ENCODE data around the gene CD40. TPM values are rescaled to one million over a fixed set of nuclear protein-coding genes. Genes with fewer than 3 reads are reported as not detected.

CD40 gene
- total and polyA plus RNA-seq, 2 of the 4 experiments (the other 2 are of a cell fraction): 0.36 to 0.92 TPM

DNA sequence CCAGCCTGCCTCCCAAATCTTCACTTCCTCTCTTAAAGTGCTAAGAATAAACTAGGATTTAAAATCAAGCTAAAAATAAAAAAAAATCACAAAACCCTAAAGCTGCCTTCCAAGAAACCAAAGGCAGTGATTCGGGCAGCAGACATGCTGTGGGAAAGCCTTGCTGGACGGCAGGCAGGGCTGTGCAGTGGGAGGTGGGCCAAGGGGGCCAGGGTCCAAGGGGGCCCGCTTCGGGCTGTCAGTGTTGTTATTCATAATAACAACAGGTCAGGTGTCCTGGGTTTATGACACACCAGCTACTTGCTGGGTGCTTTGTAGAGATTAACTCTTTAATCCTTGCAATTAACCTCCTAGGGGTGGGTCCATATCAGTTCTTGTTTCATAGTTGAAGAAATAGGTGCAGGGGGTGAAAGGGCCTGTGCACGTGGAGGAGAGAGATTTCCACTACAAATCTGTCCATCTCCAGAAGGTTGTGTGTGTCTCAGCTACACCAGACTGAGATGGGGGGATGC lies 40.4 kb downstream of the CD40 start:
- H4K91ac ChIP-seq (ENCODE audit: insufficient read depth, low read depth, low read length): no peak overlapping the region
- H2BK20ac ChIP-seq (ENCODE audit: low read depth, low read length): no peak overlapping the region
- no CpG with 5 or more reads among the region's 5 CpGs for WGBS, 2 experiments (ENCODE audit: extremely low coverage in 2 of 2, insufficient read length in 1 of 2)
- no peak for ATAC-seq (ENCODE audit: low read depth)
- no peaks in the 10 kb centered on the region for H3K36me3 ChIP-seq (ENCODE audit: control insufficient read depth, insufficient read depth, low read length)
- no peak overlapping the region for H2AK9ac ChIP-seq (replicated peaks; ENCODE audit: low read depth, low read length, poor library complexity)
- no peak overlapping the region for H3K4me3 ChIP-seq (ENCODE audit: insufficient read depth, low read depth, low read length)
- BruUV-seq (replicated peaks): no TSS peak
- intact Hi-C loops (cut with micrococcal nuclease): no loop called here
- H3K18ac ChIP-seq (ENCODE audit: low read depth, low read length): no peak overlapping the region
- CTCF ChIA-PET: no interaction called here
- no peak overlapping the region for H3K23ac ChIP-seq (ENCODE audit: low read depth, low read length)
- no peaks in the 10 kb centered on the region for H3K9me1 ChIP-seq (ENCODE audit: insufficient read depth, low read length)
- H3K4ac ChIP-seq (ENCODE audit: low read depth, low read length): no peak overlapping the region
- TF ChIP-seq SMC3 (IDR thresholded peaks at IDR 0.05; ENCODE audit: low read depth, low read length) (no peak), RAD21 (IDR thresholded peaks at IDR 0.05; ENCODE audit: low read length) (no peak), BHLHE40 (IDR thresholded peaks at IDR 0.05; ENCODE audit: low read depth, low read length) (no peak), MXI1 (IDR thresholded peaks at IDR 0.05; ENCODE audit: borderline replicate concordance, low read depth, low read length) (no peak), POLR2A (IDR thresholded peaks at IDR 0.05; ENCODE audit: low read depth, low read length) (no peak), RFX5 (IDR thresholded peaks at IDR 0.05; ENCODE audit: low read depth, low read length) (no peak)
- TF ChIP-seq, protein P1, sequence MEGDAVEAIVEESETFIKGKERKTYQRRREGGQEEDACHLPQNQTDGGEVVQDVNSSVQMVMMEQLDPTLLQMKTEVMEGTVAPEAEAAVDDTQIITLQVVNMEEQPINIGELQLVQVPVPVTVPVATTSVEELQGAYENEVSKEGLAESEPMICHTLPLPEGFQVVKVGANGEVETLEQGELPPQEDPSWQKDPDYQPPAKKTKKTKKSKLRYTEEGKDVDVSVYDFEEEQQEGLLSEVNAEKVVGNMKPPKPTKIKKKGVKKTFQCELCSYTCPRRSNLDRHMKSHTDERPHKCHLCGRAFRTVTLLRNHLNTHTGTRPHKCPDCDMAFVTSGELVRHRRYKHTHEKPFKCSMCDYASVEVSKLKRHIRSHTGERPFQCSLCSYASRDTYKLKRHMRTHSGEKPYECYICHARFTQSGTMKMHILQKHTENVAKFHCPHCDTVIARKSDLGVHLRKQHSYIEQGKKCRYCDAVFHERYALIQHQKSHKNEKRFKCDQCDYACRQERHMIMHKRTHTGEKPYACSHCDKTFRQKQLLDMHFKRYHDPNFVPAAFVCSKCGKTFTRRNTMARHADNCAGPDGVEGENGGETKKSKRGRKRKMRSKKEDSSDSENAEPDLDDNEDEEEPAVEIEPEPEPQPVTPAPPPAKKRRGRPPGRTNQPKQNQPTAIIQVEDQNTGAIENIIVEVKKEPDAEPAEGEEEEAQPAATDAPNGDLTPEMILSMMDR (conservative IDR thresholded peaks at IDR 0.05; ENCODE audit: low read depth, low read length): no peak
- TF ChIP-seq, protein P2, sequence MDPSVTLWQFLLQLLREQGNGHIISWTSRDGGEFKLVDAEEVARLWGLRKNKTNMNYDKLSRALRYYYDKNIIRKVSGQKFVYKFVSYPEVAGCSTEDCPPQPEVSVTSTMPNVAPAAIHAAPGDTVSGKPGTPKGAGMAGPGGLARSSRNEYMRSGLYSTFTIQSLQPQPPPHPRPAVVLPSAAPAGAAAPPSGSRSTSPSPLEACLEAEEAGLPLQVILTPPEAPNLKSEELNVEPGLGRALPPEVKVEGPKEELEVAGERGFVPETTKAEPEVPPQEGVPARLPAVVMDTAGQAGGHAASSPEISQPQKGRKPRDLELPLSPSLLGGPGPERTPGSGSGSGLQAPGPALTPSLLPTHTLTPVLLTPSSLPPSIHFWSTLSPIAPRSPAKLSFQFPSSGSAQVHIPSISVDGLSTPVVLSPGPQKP (IDR thresholded peaks at IDR 0.05; ENCODE audit: borderline replicate concordance, low read depth, low read length): no peak
- no peaks in the 10 kb centered on the region for H4K20me1 ChIP-seq (ENCODE audit: insufficient read depth, low read length)
- H3K4me1 ChIP-seq (ENCODE audit: control insufficient read depth, insufficient read depth, low read length): no peaks in the 10 kb centered on the region
- no peak overlapping the region for H2AK5ac ChIP-seq (ENCODE audit: low read depth, low read length)
- no peak overlapping the region for H2AFZ ChIP-seq (replicated peaks; ENCODE audit: low read length, poor library complexity)
- no peak overlapping the region for H3K4me2 ChIP-seq (ENCODE audit: low read depth, low read length)
- DNase-seq: no peak
- POLR2A ChIA-PET (ENCODE audit: unreplicated experiment): no interaction called here
- no peak overlapping the region for H2BK120ac ChIP-seq (ENCODE audit: low read depth, low read length)
- dilution Hi-C loops (cut with HindIII; ENCODE audit: low sequenced_read_pairs, unreplicated experiment): no loop called here
- H2BK5ac ChIP-seq (ENCODE audit: low read depth, low read length, poor library complexity, severe bottlenecking): no peak overlapping the region
- in situ Hi-C loops (cut with MboI; ENCODE audit: low sequenced_read_pairs): no loop called here
- H3K56ac ChIP-seq (ENCODE audit: extremely low read depth, insufficient read depth, low read length): no peak overlapping the region
- no peak overlapping the region for H3K9ac ChIP-seq (ENCODE audit: low read depth, low read length)
- H3K79me1 ChIP-seq (ENCODE audit: low read depth in 1 of 2, low read length in 2 of 2): no peaks in the 10 kb centered on the region
- H2BK15ac ChIP-seq (ENCODE audit: low read depth, low read length): no peak overlapping the region
- no peaks in the 10 kb centered on the region for H3K9me3 ChIP-seq (ENCODE audit: control insufficient read depth, insufficient read depth, low read length)
- H3K27me3 ChIP-seq (ENCODE audit: control insufficient read depth, insufficient read depth, low read length): peaks cover 19% of the 10 kb centered on the region
- no peak overlapping the region for H3K27ac ChIP-seq (ENCODE audit: insufficient read depth, low read length)
- H4K8ac ChIP-seq (ENCODE audit: low read depth in 2 of 2, low read length in 2 of 2): no peak overlapping the region
- no peak overlapping the region for H4K5ac ChIP-seq (ENCODE audit: low read depth, low read length)
- H3K14ac ChIP-seq (replicated peaks; ENCODE audit: low read depth, low read length): no peak overlapping the region

All from IMR-90 (cell line).